HepG2 (cell line): ENCODE measurements around the gene MAGEH1. TPM values are rescaled to one million over a fixed set of nuclear protein-coding genes. Genes with fewer than 3 reads are reported as not detected.

Experiments
- ATF2 ChIP-seq: sonication (generic); formaldehyde crosslinking; IDR thresholded peaks from 2 replicates; pipeline ENCODE4 v1.4.0; 2020; ENCODE audit warnings: missing genetic modification reagents
- FOSL2 ChIP-seq: sonication (generic); formaldehyde crosslinking; IDR thresholded peaks from 2 replicates; pipeline ENCODE4 v1.4.0; 2020; ENCODE audit warnings: missing genetic modification reagents
- GLMP ChIP-seq: sonication (generic); formaldehyde crosslinking; IDR thresholded peaks from 2 replicates; pipeline ENCODE4 v1.9.0; 2021; ENCODE audit warnings: missing genetic modification reagents, mild to moderate bottlenecking, borderline replicate concordance
- JUNB ChIP-seq: sonication (generic); formaldehyde crosslinking; IDR thresholded peaks from 2 replicates; pipeline ENCODE4 v1.8.0; 2022; ENCODE audit warnings: missing genetic modification reagents, mild to moderate bottlenecking, borderline replicate concordance
- KDM4B ChIP-seq: sonication (generic); formaldehyde crosslinking; IDR thresholded peaks from 2 replicates; pipeline ENCODE4 v1.4.0; 2020; ENCODE audit warnings: missing genetic modification reagents
- MAX ChIP-seq: IDR thresholded peaks from 2 replicates; pipeline ENCODE4 v1.6.1; 2012; ENCODE audit warnings: inconsistent platforms
- NPAS2 ChIP-seq: sonication (generic); formaldehyde crosslinking; IDR thresholded peaks from 2 replicates; pipeline ENCODE4 v1.8.0; 2022; ENCODE audit warnings: mild to moderate bottlenecking, missing genetic modification reagents, borderline replicate concordance
- POGK ChIP-seq: sonication (generic); formaldehyde crosslinking; conservative IDR thresholded peaks from 2 replicates; pipeline ENCODE4 v1.8.0; 2022; ENCODE audit warnings: mild to moderate bottlenecking, moderate library complexity, missing genetic modification reagents
- SALL1 ChIP-seq: sonication (generic); formaldehyde crosslinking; IDR thresholded peaks from 2 replicates; pipeline ENCODE4 v1.8.0; 2022; ENCODE audit warnings: mild to moderate bottlenecking, missing genetic modification reagents
- TERF1 ChIP-seq: sonication (generic); formaldehyde crosslinking; IDR thresholded peaks from 2 replicates; pipeline ENCODE4 v1.8.0; 2022; ENCODE audit warnings: mild to moderate bottlenecking, missing genetic modification reagents, moderate library complexity
- ZFP36L2 ChIP-seq: sonication (generic); formaldehyde crosslinking; IDR thresholded peaks from 2 replicates; pipeline ENCODE4 v1.4.0; 2020; ENCODE audit warnings: missing genetic modification reagents
- ZMYM4 ChIP-seq: sonication (generic); formaldehyde crosslinking; IDR thresholded peaks from 2 replicates; pipeline ENCODE4 v1.8.1; 2023; ENCODE audit warnings: mild to moderate bottlenecking, missing genetic modification reagents
- ZNF318 ChIP-seq: sonication (generic); formaldehyde crosslinking; IDR thresholded peaks from 2 replicates; pipeline ENCODE4 v1.4.0; 2020; ENCODE audit warnings: mild to moderate bottlenecking, missing genetic modification reagents
- ZNF331 ChIP-seq: sonication (generic); formaldehyde crosslinking; IDR thresholded peaks from 2 replicates; pipeline ENCODE4 v1.4.0; 2020; ENCODE audit warnings: missing genetic modification reagents
- polyA plus RNA-seq, 8 experiments: library from polyadenylated mRNA; depleted of rRNA in 3 of 8; stranded (reverse) in 7 of 8; unstranded in 1 of 8; fragments of >200 nt; fragmentation: Illumina TruSeq in 4 of 8; extraction: Trizol in 4 of 8; gene quantifications; 2 replicates each; pipeline versions ENCODE4 v1.2.1 to v1.2.3, GENCODE V29; 2011 to 2016; ENCODE audit warnings: low read depth in 4 of 8, missing spikeins in 1 of 8, mixed read lengths in 1 of 8; ENCODE audit not compliant: insufficient read depth in 1 of 8
- total RNA-seq, 5 experiments: library from RNA; depleted of rRNA; stranded (reverse); fragments of >200 nt; fragmentation: Illumina TruSeq; extraction: Trizol; gene quantifications; 2 replicates each; pipeline ENCODE4 v1.2.3, GENCODE V29; 2016; ENCODE audit warnings: low read depth in 1 of 5

Gene MAGEH1
- total and polyA plus RNA-seq, 2 of the 13 experiments (the other 11 are each of a cell fraction or from before 2014, with no cell fraction given): 3.8 to 5.0 TPM

GRCh38 chrX:55451990-55452832 is at the start of gene MAGEH1 (continued):
- TF ChIP-seq TERF1 (no peak), FOSL2 (no peak), ZNF318 (CRISPR knock-in tag) (no peak), ZMYM4 (CRISPR knock-in tag) (peak; percentile 48; the same call in 1 of the 2 replicates), SALL1 (CRISPR knock-in tag) (0 out of 2 replicates have a peak, but pooled peaks have one; percentile 35), POGK (CRISPR knock-in tag) (no peak), ZFP36L2 (CRISPR knock-in tag) (no peak), GLMP (CRISPR knock-in tag) (no peak), MAX (peak; percentile 38; the same call in 1 of the 2 replicates), KDM4B (CRISPR knock-in tag) (no peak), ZNF331 (no peak), JUNB (CRISPR knock-in tag) (no peak), NPAS2 (no peak), ATF2 (no peak)
